ENCODE measurements around the gene CHMP5. TPM values are rescaled to one million over a fixed set of nuclear protein-coding genes. Genes with fewer than 3 reads are reported as not detected.

The CHMP5 gene
- polyA plus RNA-seq, 3 donors, result 33.5 to 72.5 (median 65.0) TPM

DNA sequence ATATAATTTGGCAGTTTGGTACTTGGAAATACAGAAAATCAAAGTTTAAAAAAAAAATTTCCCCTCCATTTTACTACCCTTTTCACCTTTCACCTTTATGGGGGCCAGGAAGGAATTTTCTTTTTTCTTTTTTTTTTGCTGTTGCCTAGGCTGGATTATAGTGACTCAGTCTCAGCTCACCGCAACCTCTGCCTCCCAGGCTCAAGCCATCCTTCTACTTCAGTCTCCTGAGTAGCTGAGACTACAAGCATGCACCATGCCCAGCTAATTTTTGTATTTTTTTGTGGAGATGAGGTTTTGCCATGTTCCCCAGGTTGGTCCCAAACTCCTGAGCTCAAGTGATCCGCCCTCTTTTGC, 9.1 kb downstream of the CHMP5 start:
- intact Hi-C loops (cut with micrococcal nuclease), result no loop called here
- H3K4me1 Mint-ChIP-seq, result no peaks in the 10 kb centered on the region
- TF ChIP-seq, protein P1, sequence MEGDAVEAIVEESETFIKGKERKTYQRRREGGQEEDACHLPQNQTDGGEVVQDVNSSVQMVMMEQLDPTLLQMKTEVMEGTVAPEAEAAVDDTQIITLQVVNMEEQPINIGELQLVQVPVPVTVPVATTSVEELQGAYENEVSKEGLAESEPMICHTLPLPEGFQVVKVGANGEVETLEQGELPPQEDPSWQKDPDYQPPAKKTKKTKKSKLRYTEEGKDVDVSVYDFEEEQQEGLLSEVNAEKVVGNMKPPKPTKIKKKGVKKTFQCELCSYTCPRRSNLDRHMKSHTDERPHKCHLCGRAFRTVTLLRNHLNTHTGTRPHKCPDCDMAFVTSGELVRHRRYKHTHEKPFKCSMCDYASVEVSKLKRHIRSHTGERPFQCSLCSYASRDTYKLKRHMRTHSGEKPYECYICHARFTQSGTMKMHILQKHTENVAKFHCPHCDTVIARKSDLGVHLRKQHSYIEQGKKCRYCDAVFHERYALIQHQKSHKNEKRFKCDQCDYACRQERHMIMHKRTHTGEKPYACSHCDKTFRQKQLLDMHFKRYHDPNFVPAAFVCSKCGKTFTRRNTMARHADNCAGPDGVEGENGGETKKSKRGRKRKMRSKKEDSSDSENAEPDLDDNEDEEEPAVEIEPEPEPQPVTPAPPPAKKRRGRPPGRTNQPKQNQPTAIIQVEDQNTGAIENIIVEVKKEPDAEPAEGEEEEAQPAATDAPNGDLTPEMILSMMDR (IDR thresholded peaks at IDR 0.05), result no peak
- peaks cover 0 to 1% (median 0%) of the 10 kb centered on the region in 3 donors for H3K27me3 Mint-ChIP-seq (ENCODE audit: low read depth in 3 of 3)
- Histone ChIP-seq H3K9me3 (replicated peaks in 1 of 2; ENCODE audit: control insufficient read depth in 1 of 2, insufficient read depth in 1 of 2, low read length in 2 of 2) (no peaks in the 10 kb centered on the region), H3K27ac (ENCODE audit: low read depth in 1 of 2, low read length in 2 of 2) (no peak overlapping the region), H3K79me2 (ENCODE audit: insufficient read depth, low read length) (peaks cover 3% of the 10 kb centered on the region), H3K4me1 (ENCODE audit: control insufficient read depth in 1 of 2, insufficient read depth in 2 of 2, low read length in 2 of 2) (no peaks in the 10 kb centered on the region), H3K27me3 (ENCODE audit: control insufficient read depth in 2 of 2, insufficient read depth in 2 of 2, low read length in 2 of 2) (no peaks in the 10 kb centered on the region), H3K9ac (ENCODE audit: insufficient read depth, low read length, poor library complexity, severe bottlenecking) (no peak overlapping the region), H4K20me1 (ENCODE audit: insufficient read depth, low read length) (peaks cover 4% of the 10 kb centered on the region), H2AFZ (ENCODE audit: insufficient read depth, low read depth, low read length, poor library complexity, severe bottlenecking) (no peak overlapping the region), H3K36me3 (replicated peaks in 1 of 2; ENCODE audit: control insufficient read depth in 1 of 2, insufficient read depth in 2 of 2, low read length in 2 of 2) (peaks cover 86 to 99% of the 10 kb centered on the region in 2 donors), H3K4me2 (replicated peaks; ENCODE audit: extremely low read depth, low read length, poor library complexity, severe bottlenecking) (no peak overlapping the region), H3K4me3 (replicated peaks in 1 of 3; ENCODE audit: low read depth in 2 of 3, low read length in 3 of 3) (no peak overlapping the region)
- H3K27ac Mint-ChIP-seq, result peak overlapping the region in 1 of 7 donors; percentile 21
- peaks cover 80 to 93% of the 10 kb centered on the region in 2 donors for H3K36me3 Mint-ChIP-seq
- H3K9me3 Mint-ChIP-seq, result no peaks in the 10 kb centered on the region
- WGBS (ENCODE audit: insufficient coverage), result 100% methylated on average over 1 of the region's 2 CpGs
- DNase-seq, result no peak
- H3K4me3 Mint-ChIP-seq, result no peak overlapping the region

GRCh38 chr9:33277484-33277883, 12.6 kb downstream of the CHMP5 start:
- Histone ChIP-seq H3K4me1 (ENCODE audit: control insufficient read depth in 1 of 2, insufficient read depth in 2 of 2, low read length in 2 of 2) (no peaks in the 10 kb centered on the region), H3K9me3 (replicated peaks in 1 of 2; ENCODE audit: control insufficient read depth in 1 of 2, insufficient read depth in 1 of 2, low read length in 2 of 2) (no peaks in the 10 kb centered on the region), H3K4me2 (replicated peaks; ENCODE audit: extremely low read depth, low read length, poor library complexity, severe bottlenecking) (no peak overlapping the region), H3K36me3 (replicated peaks in 1 of 2; ENCODE audit: control insufficient read depth in 1 of 2, insufficient read depth in 2 of 2, low read length in 2 of 2) (peaks cover 87 to 100% of the 10 kb centered on the region in 2 donors), H3K27ac (ENCODE audit: low read depth in 1 of 2, low read length in 2 of 2) (no peak overlapping the region), H4K20me1 (ENCODE audit: insufficient read depth, low read length) (peaks cover 4% of the 10 kb centered on the region), H3K27me3 (ENCODE audit: control insufficient read depth in 2 of 2, insufficient read depth in 2 of 2, low read length in 2 of 2) (no peaks in the 10 kb centered on the region), H3K9ac (ENCODE audit: insufficient read depth, low read length, poor library complexity, severe bottlenecking) (no peak overlapping the region), H2AFZ (ENCODE audit: insufficient read depth, low read depth, low read length, poor library complexity, severe bottlenecking) (no peak overlapping the region), H3K4me3 (replicated peaks in 1 of 3; ENCODE audit: low read depth in 2 of 3, low read length in 3 of 3) (no peak overlapping the region), H3K79me2 (ENCODE audit: insufficient read depth, low read length) (peaks cover 3% of the 10 kb centered on the region)
- intact Hi-C loops (cut with micrococcal nuclease), result no loop called here
- Mint-ChIP-seq H3K27ac (peak overlapping the region in 3 of 7 donors; percentile 21 to 42 (median 21)), H3K27me3 (ENCODE audit: low read depth in 3 of 3) (peaks cover 0 to 1% (median 0%) of the 10 kb centered on the region in 3 donors), H3K4me3 (no peak overlapping the region), H3K36me3 (peaks cover 80 to 96% of the 10 kb centered on the region in 2 donors), H3K4me1 (no peaks in the 10 kb centered on the region), H3K9me3 (no peaks in the 10 kb centered on the region)
- TF ChIP-seq, protein P1 (IDR thresholded peaks at IDR 0.05), result no peak
- DNase-seq, result no peak
- 100% methylated on average over 4 of the region's 4 CpGs for WGBS (ENCODE audit: insufficient coverage)

All from CD14-positive monocyte (primary cell).